SIG-M5 treated with dmso at 0.1 percent for 504 hours (cell line): ENCODE measurements around the gene ATP11A.

ENCODE experiments used
- DNase-seq: peaks from one replicate; lab custom pipeline; 2025; ENCODE audit not compliant: unreplicated experiment; lab: John Stamatoyannopoulos, UW

ATP11A gene

DNA sequence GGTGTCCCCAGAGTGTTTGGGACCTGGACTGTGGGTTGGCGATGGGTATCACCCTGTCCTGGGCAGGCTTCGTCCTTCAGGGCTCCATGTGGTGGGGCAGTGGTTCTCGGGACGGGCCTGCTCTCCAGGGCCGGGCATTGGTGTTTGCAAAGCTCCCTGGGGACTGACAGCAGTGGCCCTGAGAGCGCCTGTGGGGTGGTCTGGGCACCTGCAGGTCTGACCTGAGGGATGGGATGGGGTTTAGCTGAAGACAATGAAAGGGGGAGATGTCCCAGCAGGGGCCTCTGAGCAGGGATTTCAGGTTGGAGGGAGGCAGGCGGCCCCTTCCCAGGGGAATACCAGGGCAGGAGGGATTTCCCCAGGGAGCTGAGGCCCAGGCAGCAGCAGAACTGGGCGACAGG is 210.9 kb downstream of the ATP11A start:
- DNase-seq = no peak

GRCh38 chr13:112902101-112902651 is 212.3 kb downstream of the ATP11A start:
- no peak for DNase-seq

GRCh38 chr13:112902669-112903068 is 212.8 kb downstream of the ATP11A start:
- no peak for DNase-seq

- no peak for DNase-seq
Observed at GRCh38 chr13:112903071-112903577, 213.3 kb downstream of the ATP11A start.

DNA sequence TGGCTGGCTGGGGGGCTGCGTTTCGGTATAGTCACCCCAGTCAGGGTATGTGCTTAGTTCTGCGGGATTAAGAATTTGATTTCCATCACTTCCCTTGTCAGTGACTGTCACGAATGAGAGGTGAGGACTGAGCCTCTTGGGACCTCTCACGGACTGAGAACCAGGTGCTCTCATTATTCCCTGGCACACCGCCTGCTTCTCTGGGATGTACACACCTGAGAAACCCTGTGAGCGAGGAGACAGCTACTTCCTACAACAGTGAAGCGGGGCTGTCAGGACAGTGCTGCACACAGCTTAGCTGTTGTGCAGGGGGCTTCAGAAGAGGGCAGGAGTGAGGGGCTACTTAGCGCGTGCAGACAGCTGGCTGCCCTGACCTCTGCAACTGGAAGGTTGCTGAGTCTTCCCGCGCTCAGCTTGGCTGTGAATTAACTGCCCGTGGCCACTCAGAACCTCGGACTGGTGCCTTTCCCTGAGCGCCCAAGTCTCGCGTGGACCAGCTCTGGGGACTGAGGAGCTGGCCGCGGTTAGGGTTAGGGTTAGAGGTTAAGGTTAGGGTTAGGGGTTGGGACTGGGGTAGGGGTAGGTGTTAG is 213.9 kb downstream of the ATP11A start:
- no peak for DNase-seq

- DNase-seq = no peak
Observed at GRCh38 chr13:112904436-112904960, 214.7 kb downstream of the ATP11A start.

GRCh38 chr13:112905086-112905485 is 215.2 kb downstream of the ATP11A start:
- DNase-seq = no peak

- no peak for DNase-seq
Observed at GRCh38 chr13:112905619-112905989, 215.8 kb downstream of the ATP11A start.

- DNase-seq = no peak
Observed at GRCh38 chr13:112905990-112906641, 216.3 kb downstream of the ATP11A start.

- no peak for DNase-seq
Observed at GRCh38 chr13:112907286-112907685, 217.4 kb downstream of the ATP11A start.

GRCh38 chr13:112907871-112908331 is 218.1 kb downstream of the ATP11A start:
- no peak for DNase-seq

DNA sequence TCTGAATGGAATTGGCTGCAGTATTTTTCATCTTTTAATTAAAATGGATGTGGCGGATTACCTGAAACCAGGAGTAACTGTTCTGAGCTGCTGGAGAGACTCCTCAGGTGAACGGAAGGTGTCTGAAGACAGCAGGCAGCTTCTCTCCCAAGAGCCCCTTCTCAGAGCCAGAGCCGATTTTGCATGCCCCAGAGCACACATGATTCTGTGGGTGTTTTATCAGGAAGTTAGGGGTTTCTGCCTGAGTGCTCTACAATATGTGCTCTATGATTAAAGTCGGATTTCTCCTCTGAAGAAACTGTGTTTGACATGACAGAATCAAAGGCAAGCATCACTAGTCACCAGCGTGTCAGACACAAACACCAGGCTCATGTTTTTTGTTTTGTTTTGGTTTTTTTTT is 218.5 kb downstream of the ATP11A start:
- DNase-seq = no peak

- DNase-seq = no peak
Observed at GRCh38 chr13:112910016-112910415, 220.2 kb downstream of the ATP11A start.

GRCh38 chr13:112910616-112911280 is 220.9 kb downstream of the ATP11A start:
- DNase-seq = no peak

- DNase-seq = no peak
Observed at GRCh38 chr13:112911285-112911701, 221.5 kb downstream of the ATP11A start.

- no peak for DNase-seq
Observed at GRCh38 chr13:112911883-112912282, 222.0 kb downstream of the ATP11A start.

GRCh38 chr13:112912726-112913440 is 223.0 kb downstream of the ATP11A start:
- no peak for DNase-seq

DNA sequence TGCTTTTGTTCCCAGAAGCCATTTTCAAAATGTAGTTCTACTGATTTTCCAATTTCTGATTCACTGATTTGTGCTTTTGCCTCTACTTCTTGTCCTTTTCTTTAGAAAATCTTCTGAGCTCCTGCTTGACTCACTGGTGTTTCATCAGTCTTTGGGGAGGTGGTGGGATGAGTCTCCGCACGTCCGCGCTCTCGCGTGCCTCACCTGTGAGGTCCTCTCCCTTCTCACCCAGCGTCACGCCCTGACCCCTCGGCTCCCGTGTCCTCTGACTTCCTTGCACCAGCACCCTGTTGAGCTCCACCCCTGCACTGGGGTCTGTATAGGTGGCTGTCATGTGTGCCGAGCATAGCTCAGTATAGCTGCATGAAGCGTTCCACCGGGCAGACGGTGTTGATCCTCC is 226.5 kb downstream of the ATP11A start:
- no peak for DNase-seq

DNA sequence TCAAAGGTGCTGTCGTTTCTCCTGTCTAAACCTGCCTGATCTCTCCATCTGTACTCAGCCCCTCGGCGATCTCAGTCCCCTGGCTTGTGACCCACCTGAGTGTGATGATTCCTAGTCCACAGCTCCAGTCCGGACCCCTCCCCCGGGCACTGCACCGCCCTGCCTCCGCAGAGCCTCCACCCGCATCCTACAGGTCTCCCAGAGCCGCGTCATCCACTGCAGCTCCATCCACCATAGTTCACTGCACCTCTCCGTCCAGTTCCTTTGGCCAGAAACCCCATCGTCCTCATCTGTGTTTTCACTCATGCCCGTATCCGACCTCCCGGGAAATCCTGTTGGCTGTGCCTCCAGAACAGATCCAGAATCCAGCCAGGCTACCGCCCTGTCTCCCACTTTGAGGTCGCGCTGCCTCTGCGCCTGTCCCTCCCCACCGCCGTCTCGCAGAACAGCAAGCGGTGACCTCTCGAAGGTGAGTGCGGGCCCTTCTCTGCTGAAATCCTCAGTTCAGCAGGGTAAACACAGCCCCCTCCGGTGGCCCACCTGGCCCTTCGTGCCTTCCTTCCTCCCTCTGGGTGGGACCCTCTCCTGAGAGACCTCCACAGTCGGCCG is 227.3 kb downstream of the ATP11A start:
- DNase-seq = no peak

DNA sequence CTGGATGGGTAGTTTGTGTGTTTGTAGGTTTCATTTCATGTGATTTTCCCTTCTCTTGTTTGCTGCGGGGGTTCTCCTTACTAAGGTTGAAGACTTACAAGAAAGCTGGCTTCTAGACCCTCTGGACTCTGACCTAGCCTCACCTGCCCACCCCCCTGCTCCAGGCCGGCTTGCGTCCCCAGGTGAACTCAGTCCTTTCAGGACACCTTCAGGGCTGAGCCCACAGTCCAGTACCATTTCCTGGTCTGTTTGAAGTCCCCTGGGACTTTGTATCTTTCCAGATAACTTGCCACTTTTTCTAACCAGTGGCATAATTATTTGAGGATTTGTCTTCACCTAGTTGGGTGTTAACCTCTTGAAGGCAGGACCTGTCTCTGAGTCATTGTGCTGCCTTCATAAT is 227.9 kb downstream of the ATP11A start:
- no peak for DNase-seq

DNA sequence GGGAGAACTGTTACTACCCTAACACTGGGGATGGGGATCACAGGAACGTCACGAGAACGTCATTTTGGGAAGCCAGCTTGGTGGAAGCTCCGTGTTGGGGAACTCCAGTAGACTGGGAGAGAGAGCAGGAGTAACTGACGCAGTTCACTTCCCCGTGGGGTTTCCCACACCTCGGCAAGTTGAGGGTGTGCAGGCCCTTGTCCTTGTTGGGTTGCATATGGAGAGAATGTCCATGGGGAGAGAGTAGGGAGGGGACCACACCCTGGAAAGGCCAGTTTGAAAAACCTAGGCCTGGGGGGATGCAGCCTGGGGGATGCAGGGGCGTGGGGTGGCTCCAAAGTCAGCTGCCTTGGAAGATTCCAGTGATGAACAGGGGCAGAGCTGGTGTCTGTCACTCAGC is 228.4 kb downstream of the ATP11A start:
- no peak for DNase-seq
